ENCODE results near the gene EXT2. TPM values are rescaled to one million over a fixed set of nuclear protein-coding genes. Genes with fewer than 3 reads are reported as not detected.

Gene EXT2
- total RNA-seq, 1 experiment from 2014 or later: 42.9 TPM

DNA sequence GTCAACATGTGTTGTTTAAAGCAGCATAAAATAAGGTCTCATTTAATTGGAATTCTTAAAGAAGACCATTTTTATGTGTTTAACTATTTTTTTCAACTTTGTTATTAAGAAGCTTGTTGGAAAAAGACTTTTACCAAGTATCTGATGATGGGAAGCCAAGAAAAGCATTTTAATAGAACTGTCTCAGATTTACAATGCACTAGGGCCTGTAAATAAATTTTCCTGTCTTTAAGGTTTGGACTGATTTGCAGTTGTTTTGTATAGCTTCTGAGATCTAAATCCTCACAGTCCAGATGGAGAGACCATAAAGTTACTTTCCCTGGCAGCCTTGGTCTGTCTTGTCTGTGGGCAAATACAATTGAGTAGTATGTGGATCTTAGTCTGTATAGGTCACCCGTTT lies 41.6 kb downstream of the EXT2 start:
- H2BK120ac ChIP-seq (ENCODE audit: low read depth, low read length, poor library complexity, severe bottlenecking): no peak overlapping the region
- H3K36me3 Mint-ChIP-seq (ENCODE audit: insufficient read depth in 1 of 3, low read depth in 3 of 3): no peaks in the 10 kb centered on the region; a peak in 2 of 7 replicates
- H3K27me3 Mint-ChIP-seq (ENCODE audit: low read depth): no peaks in the 10 kb centered on the region
- H3K18ac ChIP-seq (ENCODE audit: insufficient read length, low read depth, low read length): no peak overlapping the region
- WGBS (ENCODE audit: extremely low coverage, insufficient read length, low lambda C conversion rate): no CpG with 5 or more reads among the region's 1 CpG
- no peak overlapping the region for H2AFZ ChIP-seq (ENCODE audit: low read length)
- H2BK5ac ChIP-seq (ENCODE audit: insufficient read length, low read length): no peak overlapping the region
- H3K14ac ChIP-seq (ENCODE audit: insufficient read depth, low read length): no peak overlapping the region
- no peak overlapping the region for H2AK5ac ChIP-seq (ENCODE audit: insufficient read length, low read length)
- no peak overlapping the region for H3K4me2 ChIP-seq (ENCODE audit: insufficient read depth, insufficient read length, low read length)
- no peak overlapping the region for H3K27ac Mint-ChIP-seq
- no peaks in the 10 kb centered on the region for H3K23me2 ChIP-seq (ENCODE audit: insufficient read length, low read depth, low read length, poor library complexity, severe bottlenecking)
- no peaks in the 10 kb centered on the region for H3K9me3 ChIP-seq (ENCODE audit: control insufficient read depth, low read depth, low read length)
- no peak overlapping the region for H3K9ac ChIP-seq (ENCODE audit: extremely low read depth, insufficient read length, low read length)
- H3T11ph ChIP-seq (ENCODE audit: low read length): no peak overlapping the region
- no peak overlapping the region for H3K27ac ChIP-seq (ENCODE audit: insufficient read length, low read depth, low read length)
- no peaks in the 10 kb centered on the region for H3K79me2 ChIP-seq (ENCODE audit: insufficient read depth, low read length)
- H3K4ac ChIP-seq (ENCODE audit: low read depth, low read length): no peak overlapping the region
- no peaks in the 10 kb centered on the region for H4K20me1 ChIP-seq (ENCODE audit: control insufficient read depth, insufficient read depth, insufficient read length)
- H3K27me3 ChIP-seq (ENCODE audit: insufficient read depth, low read length): no peaks in the 10 kb centered on the region
- H3K23ac ChIP-seq (ENCODE audit: insufficient read length, low read depth, low read length): no peak overlapping the region
- H4K5ac ChIP-seq (ENCODE audit: insufficient read length, low read depth, low read length): no peak overlapping the region
- no peaks in the 10 kb centered on the region for H3K9me3 Mint-ChIP-seq
- no peak overlapping the region for H3K56ac ChIP-seq (ENCODE audit: insufficient read length, low read depth, low read length)
- H2BK20ac ChIP-seq (ENCODE audit: low read depth, low read length, poor library complexity, severe bottlenecking): no peak overlapping the region
- peaks cover 0 to 13% of the 10 kb centered on the region in 2 experiments; a peak in 2 of 4 replicates for H3K4me1 Mint-ChIP-seq
- TF ChIP-seq, protein P1, sequence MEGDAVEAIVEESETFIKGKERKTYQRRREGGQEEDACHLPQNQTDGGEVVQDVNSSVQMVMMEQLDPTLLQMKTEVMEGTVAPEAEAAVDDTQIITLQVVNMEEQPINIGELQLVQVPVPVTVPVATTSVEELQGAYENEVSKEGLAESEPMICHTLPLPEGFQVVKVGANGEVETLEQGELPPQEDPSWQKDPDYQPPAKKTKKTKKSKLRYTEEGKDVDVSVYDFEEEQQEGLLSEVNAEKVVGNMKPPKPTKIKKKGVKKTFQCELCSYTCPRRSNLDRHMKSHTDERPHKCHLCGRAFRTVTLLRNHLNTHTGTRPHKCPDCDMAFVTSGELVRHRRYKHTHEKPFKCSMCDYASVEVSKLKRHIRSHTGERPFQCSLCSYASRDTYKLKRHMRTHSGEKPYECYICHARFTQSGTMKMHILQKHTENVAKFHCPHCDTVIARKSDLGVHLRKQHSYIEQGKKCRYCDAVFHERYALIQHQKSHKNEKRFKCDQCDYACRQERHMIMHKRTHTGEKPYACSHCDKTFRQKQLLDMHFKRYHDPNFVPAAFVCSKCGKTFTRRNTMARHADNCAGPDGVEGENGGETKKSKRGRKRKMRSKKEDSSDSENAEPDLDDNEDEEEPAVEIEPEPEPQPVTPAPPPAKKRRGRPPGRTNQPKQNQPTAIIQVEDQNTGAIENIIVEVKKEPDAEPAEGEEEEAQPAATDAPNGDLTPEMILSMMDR (conservative IDR thresholded peaks at IDR 0.05): no peak
- no peak overlapping the region for H4K8ac ChIP-seq (replicated peaks; ENCODE audit: insufficient read length, low read depth, low read length)
- no peak overlapping the region for H4K91ac ChIP-seq (ENCODE audit: insufficient read length, low read depth, low read length)
- no peak overlapping the region for H2BK15ac ChIP-seq (ENCODE audit: low read depth, low read length)
- no peaks in the 10 kb centered on the region for H3K79me1 ChIP-seq (ENCODE audit: insufficient read depth, low read depth, low read length, poor library complexity, severe bottlenecking)
- no peak overlapping the region for H2BK12ac ChIP-seq (ENCODE audit: insufficient read length, low read depth, low read length)
- no peak overlapping the region for H3K4me3 Mint-ChIP-seq
- DNase-seq: no peak
- H3K4me1 ChIP-seq (ENCODE audit: insufficient read depth, low read length): no peaks in the 10 kb centered on the region
